Left hindlimb (tissue), 1 donor: ENCODE measurements around the gene ATP5F1C.
A peak's percentile ranks its signal among the peaks of the same experiment; 100 is the strongest.
"Not testable (repeated sequence)": the region's sequence is repeated elsewhere in the genome, so short reads cannot be mapped to it uniquely, and the experiment has no call there.

Experiments used
- DNase-seq: peaks from one replicate; pipeline ENCODE4 v3.0.0-alpha.2; 2018

Gene ATP5F1C

GRCh38 chr10:7794251-7795026 lies 6.5 kb downstream of the ATP5F1C start:
- DNase-seq: no peak

GRCh38 chr10:7795605-7796004 lies 7.6 kb downstream of the ATP5F1C start:
- DNase-seq: no peak

GRCh38 chr10:7797582-7797981 lies 9.6 kb downstream of the ATP5F1C start:
- DNase-seq: no peak

- no peak for DNase-seq
These were observed 14.6 kb downstream of the ATP5F1C start for GRCh38 chr10:7802606-7803005.

- DNase-seq: no peak
These were observed 16.2 kb downstream of the ATP5F1C start for GRCh38 chr10:7804216-7804615.

- no peak for DNase-seq
These were observed 16.8 kb downstream of the ATP5F1C start for GRCh38 chr10:7804741-7805140.

- DNase-seq: no peak
These were observed 20.8 kb downstream of the ATP5F1C start for GRCh38 chr10:7808686-7809267.

GRCh38 chr10:7810443-7810842 lies 22.5 kb downstream of the ATP5F1C start:
- no peak for DNase-seq

- DNase-seq: no peak
These were observed 23.0 kb downstream of the ATP5F1C start for GRCh38 chr10:7811000-7811399.

- DNase-seq: not testable (repeated sequence)
These were observed 23.8 kb downstream of the ATP5F1C start for GRCh38 chr10:7811743-7812142.

- DNase-seq: no peak
These were observed 25.5 kb downstream of the ATP5F1C start for GRCh38 chr10:7813481-7813880.

- no peak for DNase-seq
These were observed 29.6 kb downstream of the ATP5F1C start for GRCh38 chr10:7817576-7817975.

GRCh38 chr10:7817984-7818294 lies 30.0 kb downstream of the ATP5F1C start:
- no peak for DNase-seq

- peak; percentile 91 for DNase-seq
These were observed 30.5 kb downstream of the ATP5F1C start, which contains the start of gene TAF3 for GRCh38 chr10:7818295-7819120. TAF3 (plus strand) TSS chr10:7818505; CDS start chr10:7818710, 205 bp downstream.

- DNase-seq: peak; percentile 34
These were observed 31.1 kb downstream of the ATP5F1C start for GRCh38 chr10:7819121-7819460.

- DNase-seq: no peak
These were observed 36.3 kb downstream of the ATP5F1C start for GRCh38 chr10:7824251-7824650.

- DNase-seq: no peak
These were observed 39.0 kb downstream of the ATP5F1C start for GRCh38 chr10:7826971-7827370.

GRCh38 chr10:7829289-7829834 lies 41.4 kb downstream of the ATP5F1C start:
- no peak for DNase-seq

GRCh38 chr10:7832060-7832459 lies 44.1 kb downstream of the ATP5F1C start:
- no peak for DNase-seq

- no peak for DNase-seq
These were observed 45.2 kb downstream of the ATP5F1C start for GRCh38 chr10:7833210-7833609.

GRCh38 chr10:7834262-7834661 lies 46.3 kb downstream of the ATP5F1C start:
- DNase-seq: no peak

GRCh38 chr10:7836571-7836970 lies 48.6 kb downstream of the ATP5F1C start:
- DNase-seq: no peak

GRCh38 chr10:7846591-7846990 lies 58.6 kb downstream of the ATP5F1C start:
- DNase-seq: no peak
